Measurements from ENCODE around the gene TRMT112. TPM values are rescaled to one million over a fixed set of nuclear protein-coding genes. Genes with fewer than 3 reads are reported as not detected.
A peak's percentile ranks its signal among the peaks of the same experiment; 100 is the strongest.

Gene TRMT112
- total and polyA plus RNA-seq, 7 donors: 78.1 to 311 (median 125) TPM

DNA sequence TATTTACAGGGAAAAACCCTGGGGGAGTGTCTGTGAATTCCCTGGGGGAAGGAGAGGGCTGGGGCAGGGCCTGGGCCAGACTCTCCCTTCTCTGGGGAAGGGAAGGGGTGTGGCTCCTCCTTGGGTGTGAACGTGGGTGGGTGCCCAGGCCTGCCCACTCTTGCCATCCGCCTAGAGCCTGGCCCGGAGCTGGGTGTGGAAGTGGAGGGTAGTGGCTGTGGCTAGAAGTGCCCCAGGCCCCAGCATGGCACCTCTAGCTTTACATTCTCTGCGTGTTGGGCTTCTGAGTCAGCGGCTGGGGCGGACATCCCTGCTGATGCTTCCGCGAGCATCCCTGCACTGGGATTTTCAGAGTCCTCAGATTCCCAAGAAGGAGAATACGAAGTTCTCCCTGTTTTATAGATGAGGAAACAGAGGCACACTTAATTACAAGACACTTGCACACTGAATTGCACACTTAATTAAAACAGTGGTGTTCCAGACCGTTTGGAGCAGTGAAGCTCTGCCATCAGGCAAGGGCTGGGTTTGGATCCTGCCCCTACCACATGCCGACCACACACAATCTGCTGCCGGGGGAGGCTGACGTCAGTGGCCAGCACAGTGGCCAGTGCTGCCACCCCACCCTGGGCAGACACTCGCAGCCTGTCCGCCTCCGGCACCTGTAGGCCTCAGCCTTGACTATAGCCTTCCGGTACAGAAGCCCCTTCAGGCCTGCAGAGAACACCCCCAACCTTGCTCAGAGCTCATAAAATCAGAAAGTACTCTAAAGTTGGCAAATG is 40.5 kb downstream of the TRMT112 start:
- Histone ChIP-seq H3K27me3 (ENCODE audit: insufficient read depth in 3 of 3, low read length in 2 of 3) (no peaks in the 10 kb centered on the region), H3K4me1 (peaks cover 5% of the 10 kb centered on the region), H3K36me3 (ENCODE audit: insufficient read depth in 1 of 2, low read depth in 1 of 2) (peaks cover 0 to 52% of the 10 kb centered on the region in 2 donors), H3K9me3 (no peaks in the 10 kb centered on the region), H3K4me3 (no peak overlapping the region), H3K27ac (no peak overlapping the region)
- no peak for DNase-seq
- TF ChIP-seq, protein P1, sequence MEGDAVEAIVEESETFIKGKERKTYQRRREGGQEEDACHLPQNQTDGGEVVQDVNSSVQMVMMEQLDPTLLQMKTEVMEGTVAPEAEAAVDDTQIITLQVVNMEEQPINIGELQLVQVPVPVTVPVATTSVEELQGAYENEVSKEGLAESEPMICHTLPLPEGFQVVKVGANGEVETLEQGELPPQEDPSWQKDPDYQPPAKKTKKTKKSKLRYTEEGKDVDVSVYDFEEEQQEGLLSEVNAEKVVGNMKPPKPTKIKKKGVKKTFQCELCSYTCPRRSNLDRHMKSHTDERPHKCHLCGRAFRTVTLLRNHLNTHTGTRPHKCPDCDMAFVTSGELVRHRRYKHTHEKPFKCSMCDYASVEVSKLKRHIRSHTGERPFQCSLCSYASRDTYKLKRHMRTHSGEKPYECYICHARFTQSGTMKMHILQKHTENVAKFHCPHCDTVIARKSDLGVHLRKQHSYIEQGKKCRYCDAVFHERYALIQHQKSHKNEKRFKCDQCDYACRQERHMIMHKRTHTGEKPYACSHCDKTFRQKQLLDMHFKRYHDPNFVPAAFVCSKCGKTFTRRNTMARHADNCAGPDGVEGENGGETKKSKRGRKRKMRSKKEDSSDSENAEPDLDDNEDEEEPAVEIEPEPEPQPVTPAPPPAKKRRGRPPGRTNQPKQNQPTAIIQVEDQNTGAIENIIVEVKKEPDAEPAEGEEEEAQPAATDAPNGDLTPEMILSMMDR (IDR thresholded peaks at IDR 0.05): no peak
- ATAC-seq: no peak
- 75 to 85% (median 76%) methylated on average over 17 of the region's 17 CpGs for WGBS, 3 donors
- intact Hi-C loops (cut with DNase I): no loop called here

DNA sequence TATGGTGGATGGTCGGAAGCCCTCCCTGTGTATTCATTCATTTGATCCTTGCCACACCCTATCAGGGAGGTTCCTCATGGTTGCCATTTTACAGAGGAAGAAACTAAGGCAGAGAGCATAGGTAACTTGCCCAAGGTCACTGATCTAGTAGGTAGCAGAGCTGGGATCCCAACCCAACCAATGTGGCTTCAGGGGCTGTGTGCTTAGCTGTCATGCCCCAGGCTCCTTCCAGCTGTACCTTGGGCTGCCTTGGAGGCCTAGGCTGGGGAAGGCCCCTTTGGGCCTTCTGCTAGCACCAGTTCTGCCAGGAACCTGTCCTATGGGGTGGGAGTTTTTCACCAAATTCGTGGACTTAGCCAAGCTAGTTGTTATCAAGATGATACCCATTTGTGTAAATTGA is 41.5 kb downstream of the TRMT112 start:
- WGBS, 3 donors: 81 to 87% (median 81%) methylated on average over 2 of the region's 2 CpGs
- TF ChIP-seq, protein P1 (IDR thresholded peaks at IDR 0.05): no peak
- no peak for DNase-seq
- H3K36me3 ChIP-seq (ENCODE audit: insufficient read depth in 1 of 2, low read depth in 1 of 2): peaks cover 0 to 44% of the 10 kb centered on the region in 2 donors
- no peaks in the 10 kb centered on the region for H3K9me3 ChIP-seq
- intact Hi-C loops (cut with DNase I): no loop called here
- no peak for ATAC-seq
- no peak overlapping the region for H3K4me3 ChIP-seq
- H3K4me1 ChIP-seq: peaks cover 7% of the 10 kb centered on the region
- no peaks in the 10 kb centered on the region for H3K27me3 ChIP-seq (ENCODE audit: insufficient read depth in 3 of 3, low read length in 2 of 3)
- no peak overlapping the region for H3K27ac ChIP-seq

DNA sequence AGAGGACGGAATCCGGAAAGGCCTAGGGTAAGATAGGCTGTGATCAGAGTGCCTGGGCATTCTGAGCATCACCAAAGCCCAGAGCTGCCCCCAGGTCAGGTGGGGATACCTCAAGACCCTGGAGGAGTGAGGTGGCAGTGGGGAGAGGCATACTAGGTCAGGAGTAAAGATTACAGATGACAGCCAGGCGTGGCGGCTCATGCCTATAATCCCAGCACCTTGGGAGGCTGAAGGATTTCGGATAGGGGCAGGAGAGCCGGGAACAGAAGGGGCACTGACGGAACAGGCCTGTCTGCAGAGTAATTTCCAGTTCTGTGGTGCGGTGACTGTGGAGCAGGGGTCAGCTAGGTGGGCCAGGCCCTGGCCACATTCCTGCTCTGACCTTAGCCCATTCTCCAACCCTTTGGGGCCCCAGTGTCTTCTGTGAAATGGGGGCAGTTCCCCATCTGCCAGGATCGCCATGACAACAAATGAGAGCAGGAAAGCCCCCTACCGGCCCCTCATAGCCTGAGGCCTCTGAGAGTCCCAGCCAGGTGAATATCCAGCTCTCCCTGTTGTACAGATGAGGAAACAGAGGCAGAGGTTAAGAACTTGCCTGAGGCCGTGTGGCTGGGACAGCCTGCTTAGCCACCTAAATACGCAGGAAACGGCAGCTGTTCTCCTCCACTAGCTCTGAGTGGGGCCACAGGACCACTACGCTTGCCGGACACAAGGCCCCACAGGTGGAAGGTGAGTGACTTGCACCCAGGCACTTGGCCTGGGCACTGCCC is 42.1 kb downstream of the TRMT112 start:
- WGBS, 3 donors: 89 to 93% (median 91%) methylated on average over 15 of the region's 15 CpGs
- intact Hi-C loops (cut with DNase I): no loop called here
- H3K9me3 ChIP-seq: no peaks in the 10 kb centered on the region
- ATAC-seq: no peak
- H3K27ac ChIP-seq: no peak overlapping the region
- peaks cover 7% of the 10 kb centered on the region for H3K4me1 ChIP-seq
- H3K36me3 ChIP-seq (ENCODE audit: insufficient read depth in 1 of 2, low read depth in 1 of 2): peaks cover 0 to 44% of the 10 kb centered on the region in 2 donors
- no peak for DNase-seq
- TF ChIP-seq, protein P1 (IDR thresholded peaks at IDR 0.05): no peak
- no peaks in the 10 kb centered on the region for H3K27me3 ChIP-seq (ENCODE audit: insufficient read depth in 3 of 3, low read length in 2 of 3)
- no peak overlapping the region for H3K4me3 ChIP-seq

DNA sequence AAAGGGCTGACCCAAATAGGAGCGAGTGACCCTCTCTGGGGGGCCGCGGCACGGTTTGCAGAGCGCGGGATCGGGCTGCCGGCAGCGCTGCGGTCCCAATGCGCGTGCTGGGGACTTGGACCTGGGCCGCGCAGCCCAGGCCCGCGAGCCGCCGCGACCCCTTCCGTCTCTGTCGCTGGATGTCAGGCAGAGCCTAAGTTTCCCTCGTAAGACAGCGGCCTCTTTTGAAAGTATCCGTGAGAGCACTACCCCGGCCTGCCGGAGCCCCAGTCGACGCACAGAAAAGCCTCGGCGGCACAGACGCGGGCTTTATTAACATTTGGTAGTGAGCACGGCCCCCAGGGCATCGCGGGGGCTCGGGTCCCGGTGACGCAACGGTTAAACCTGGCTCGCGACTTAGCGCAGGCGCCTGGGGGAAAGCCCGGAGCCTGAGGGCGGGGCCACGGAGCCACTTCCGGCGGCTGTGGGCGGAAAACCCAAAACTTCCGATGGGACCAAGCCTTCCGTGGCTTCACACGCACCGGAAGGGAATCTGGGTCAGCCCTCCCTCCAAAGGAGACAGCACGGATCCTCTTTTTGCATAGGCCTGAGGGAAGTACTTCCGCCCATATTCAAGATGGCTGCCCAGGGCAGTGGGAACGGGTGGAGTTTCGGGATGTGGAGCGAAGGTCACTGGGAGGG is 47.7 kb downstream of the TRMT112 start:
- WGBS, 3 donors: 0 to 1% (median 1%) methylated on average over 56 to 58 of the region's 58 CpGs
- ATAC-seq: peak; percentile 84 to 88 (median 86)
- H3K9me3 ChIP-seq: no peaks in the 10 kb centered on the region
- intact Hi-C loops (cut with DNase I): loop anchor here (2.0 to 5.0 kb wide), 4 partner anchors 15 to 67 kb away; partner anchors contain the start of genes BAD (in 1 of the 2), GPR137 (in 1 of the 2) and PLCB3 (in 1 of the 2)
- H3K36me3 ChIP-seq (ENCODE audit: insufficient read depth in 1 of 2, low read depth in 1 of 2): peaks cover 3 to 18% of the 10 kb centered on the region in 2 donors
- peak overlapping the region; percentile 93 for H3K27ac ChIP-seq
- peaks cover 20% of the 10 kb centered on the region for H3K4me1 ChIP-seq
- H3K4me3 ChIP-seq: peak overlapping the region; percentile 83
- DNase-seq: peak; percentile 98 to 99
- no peaks in the 10 kb centered on the region for H3K27me3 ChIP-seq (ENCODE audit: insufficient read depth in 3 of 3, low read length in 2 of 3)
- TF ChIP-seq, protein P1 (IDR thresholded peaks at IDR 0.05): peak; percentile 19
